HG02852 (cell line): ENCODE data around the gene PWP2.
"Not testable (repeated sequence)": the region's sequence is repeated elsewhere in the genome, so short reads cannot be mapped to it uniquely, and the experiment has no call there.

ENCODE experiments used
- ATAC-seq: cut with Tn5 transposase; IDR thresholded peaks from one replicate; pipeline ENCODE4 v1.9.1; 2021; ENCODE audit warnings: mild to moderate bottlenecking, moderate library complexity; ENCODE audit not compliant: unreplicated experiment

The PWP2 gene

GRCh38 chr21:44159349-44160297, 52.4 kb downstream of the PWP2 start:
- ATAC-seq = not testable (repeated sequence)

- ATAC-seq = not testable (repeated sequence)
Observed at GRCh38 chr21:44160298-44160672, 53.1 kb downstream of the PWP2 start.

- not testable (repeated sequence) for ATAC-seq
Observed at GRCh38 chr21:44160821-44161220, 53.6 kb downstream of the PWP2 start.

GRCh38 chr21:44163167-44163653, 56.0 kb downstream of the PWP2 start:
- ATAC-seq = not testable (repeated sequence)

- not testable (repeated sequence) for ATAC-seq
Observed at GRCh38 chr21:44165933-44166332, 58.7 kb downstream of the PWP2 start.

- ATAC-seq = not testable (repeated sequence)
Observed at GRCh38 chr21:44167527-44167926, 60.3 kb downstream of the PWP2 start.

- ATAC-seq = not testable (repeated sequence)
Observed at GRCh38 chr21:44170326-44170725, 63.1 kb downstream of the PWP2 start.

GRCh38 chr21:44170863-44171262, 63.7 kb downstream of the PWP2 start:
- ATAC-seq = not testable (repeated sequence)

- not testable (repeated sequence) for ATAC-seq
Observed at GRCh38 chr21:44171962-44172572, 64.9 kb downstream of the PWP2 start.

GRCh38 chr21:44172741-44173140, 65.5 kb downstream of the PWP2 start:
- ATAC-seq = not testable (repeated sequence)

- ATAC-seq = peak; percentile 44
Observed at GRCh38 chr21:44175189-44175588, 68.0 kb downstream of the PWP2 start.

GRCh38 chr21:44176127-44176526, 68.9 kb downstream of the PWP2 start:
- ATAC-seq = not testable (repeated sequence)
